Measurements from ENCODE around the gene TRIM66. TPM values are rescaled to one million over a fixed set of nuclear protein-coding genes. Genes with fewer than 3 reads are reported as not detected.

TRIM66 gene
- total RNA-seq, 1 donor from 2014 or later, result 0.62 TPM

DNA sequence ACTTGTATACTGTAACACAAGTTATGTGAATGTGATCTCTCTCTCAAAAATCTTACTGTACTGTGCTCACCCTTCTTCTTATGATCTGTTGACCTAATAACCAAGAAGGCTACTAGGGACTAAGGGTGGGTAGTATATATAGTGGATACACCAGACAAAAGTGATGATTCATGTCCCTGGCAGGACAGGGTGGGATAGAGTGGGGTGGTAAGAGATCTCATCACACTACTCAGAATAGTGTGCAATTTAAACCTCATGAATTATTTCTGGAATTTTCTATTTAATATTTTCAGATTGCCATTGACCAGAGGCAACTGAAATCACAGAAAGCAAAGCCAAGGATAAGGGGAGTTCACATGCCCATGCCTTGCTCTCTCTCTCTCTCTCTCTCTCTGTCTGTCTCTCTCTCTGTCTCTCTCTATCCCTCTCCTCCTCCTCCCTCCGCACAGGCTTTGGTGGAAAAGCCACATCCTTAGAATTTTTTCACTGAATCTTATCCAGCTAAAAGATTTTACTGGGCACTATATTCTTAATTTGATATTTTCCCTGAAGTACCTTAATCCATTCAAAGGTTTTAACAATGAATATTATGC lies 76.4 kb downstream of the TRIM66 start:
- DNase-seq, result no peak

DNA sequence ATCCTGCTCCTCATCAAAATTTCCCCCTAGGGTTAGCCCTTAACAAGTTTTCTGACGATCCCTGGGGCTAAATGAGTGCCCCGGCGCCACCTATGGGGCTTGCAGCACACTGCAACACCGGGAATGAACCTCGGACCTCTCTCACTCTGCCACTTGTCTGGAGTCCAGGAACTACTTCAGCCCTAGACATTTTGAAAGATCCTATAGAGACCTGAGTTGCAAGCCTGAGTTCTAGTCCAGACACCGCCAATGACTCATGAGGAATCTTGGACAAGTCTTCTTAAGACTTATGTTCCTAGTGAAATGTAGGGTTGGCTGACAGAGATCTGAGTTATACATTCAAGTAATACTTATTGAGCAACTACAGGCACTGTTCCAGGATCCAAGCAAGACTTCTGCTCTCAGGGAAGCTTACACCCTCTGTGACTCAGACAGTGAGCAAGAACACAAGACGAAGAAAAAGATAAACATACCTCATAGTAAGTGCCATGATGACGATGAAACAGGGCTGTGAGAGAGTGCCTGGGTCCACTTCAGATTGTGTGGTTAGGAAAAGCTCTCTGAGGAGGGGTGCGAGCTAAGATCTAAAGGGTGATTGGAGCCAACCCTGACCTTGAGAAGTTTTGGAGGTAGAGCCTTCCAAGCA lies 78.3 kb downstream of the TRIM66 start:
- no peak for DNase-seq

DNA sequence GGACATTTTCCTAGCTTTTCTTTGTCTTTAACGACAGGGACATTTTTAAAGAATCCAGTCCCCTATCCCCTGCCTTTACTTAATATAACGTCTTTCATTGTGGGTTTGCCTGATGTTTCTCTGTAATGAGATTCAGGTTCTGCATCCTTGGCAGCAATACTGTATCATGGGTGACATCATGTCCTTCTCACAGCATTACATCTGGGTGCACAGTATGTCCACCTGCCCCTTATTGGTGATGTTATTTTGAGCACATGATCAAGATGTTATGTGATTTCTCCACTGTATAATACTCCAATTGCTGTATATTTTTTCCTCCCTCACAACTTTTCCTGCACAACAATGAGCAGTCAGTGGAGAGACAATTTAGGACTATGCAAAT lies 78.8 kb downstream of the TRIM66 start:
- DNase-seq, result no peak

DNA sequence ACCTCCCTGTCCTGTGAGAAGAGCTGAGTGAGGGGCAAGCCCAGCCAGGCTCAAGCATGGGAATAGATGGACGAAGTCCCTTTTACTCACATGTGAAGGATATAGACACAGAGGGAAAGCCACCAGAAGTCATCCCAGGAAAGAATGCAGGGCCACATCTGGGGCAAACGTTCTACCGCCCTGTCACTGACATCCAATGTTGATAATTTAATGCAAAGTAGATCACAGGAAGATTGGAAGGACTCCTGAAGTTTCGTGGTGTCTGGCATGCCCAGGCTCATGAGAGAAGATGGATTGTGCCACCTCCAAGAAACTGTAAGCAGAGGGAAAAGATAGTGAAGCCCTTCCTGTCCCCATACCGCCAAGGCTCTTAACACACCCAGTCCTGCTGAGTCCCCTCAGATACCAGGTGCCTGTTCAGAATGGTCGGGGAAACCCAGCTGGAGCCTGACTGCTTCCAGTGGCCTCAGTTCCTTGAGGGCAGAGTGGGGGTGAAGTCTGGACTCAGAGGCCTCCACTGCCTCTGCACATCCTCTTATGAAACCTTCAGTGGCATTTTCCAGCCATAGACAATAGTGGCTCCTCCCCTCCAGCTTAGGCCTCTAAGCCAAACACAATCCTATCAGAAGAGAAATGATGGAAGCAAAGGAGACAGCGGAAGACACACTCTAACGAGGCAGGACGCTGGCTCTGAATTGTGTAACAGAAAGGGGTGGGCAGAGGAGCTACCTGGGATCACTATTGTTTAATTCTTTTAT lies 80.9 kb downstream of the TRIM66 start:
- no peak for DNase-seq

DNA sequence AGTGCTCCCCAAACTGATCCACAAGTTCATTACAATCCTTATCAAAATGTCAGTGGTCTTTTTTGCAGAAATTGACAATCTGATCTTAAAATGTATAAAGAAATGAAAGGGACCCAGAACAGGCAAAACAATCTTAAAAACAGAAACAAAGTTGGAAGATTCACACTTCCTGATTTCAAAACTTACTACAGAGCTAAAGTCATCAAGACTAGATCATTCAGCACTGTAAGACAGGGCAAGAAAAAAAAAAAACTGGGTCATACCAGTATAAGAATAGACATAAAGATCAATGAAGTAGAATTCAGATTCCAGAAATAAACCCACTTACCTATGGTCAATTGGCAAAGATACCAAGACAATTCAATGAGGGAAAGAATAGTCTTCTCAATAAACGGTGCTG lies 84.0 kb downstream of the TRIM66 start:
- no peak for DNase-seq

DNA sequence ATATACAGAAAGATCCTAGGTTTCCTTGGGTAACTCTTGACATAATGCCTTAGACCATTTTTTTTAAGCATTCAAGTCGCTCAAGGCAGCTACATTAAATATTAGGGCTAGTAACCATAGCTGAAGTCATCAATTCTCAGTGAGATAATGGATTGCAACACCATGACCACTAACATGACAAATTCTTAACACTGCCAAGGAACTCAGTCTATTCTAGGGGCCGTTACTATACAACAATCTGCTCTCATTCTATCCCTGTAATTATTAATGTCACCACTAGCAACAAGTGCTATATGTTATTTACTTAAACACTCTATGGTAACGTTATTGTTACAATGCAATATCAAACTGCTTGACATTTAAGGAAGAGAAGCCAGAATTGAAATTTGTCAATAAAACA lies 85.3 kb downstream of the TRIM66 start:
- DNase-seq, result no peak

DNA sequence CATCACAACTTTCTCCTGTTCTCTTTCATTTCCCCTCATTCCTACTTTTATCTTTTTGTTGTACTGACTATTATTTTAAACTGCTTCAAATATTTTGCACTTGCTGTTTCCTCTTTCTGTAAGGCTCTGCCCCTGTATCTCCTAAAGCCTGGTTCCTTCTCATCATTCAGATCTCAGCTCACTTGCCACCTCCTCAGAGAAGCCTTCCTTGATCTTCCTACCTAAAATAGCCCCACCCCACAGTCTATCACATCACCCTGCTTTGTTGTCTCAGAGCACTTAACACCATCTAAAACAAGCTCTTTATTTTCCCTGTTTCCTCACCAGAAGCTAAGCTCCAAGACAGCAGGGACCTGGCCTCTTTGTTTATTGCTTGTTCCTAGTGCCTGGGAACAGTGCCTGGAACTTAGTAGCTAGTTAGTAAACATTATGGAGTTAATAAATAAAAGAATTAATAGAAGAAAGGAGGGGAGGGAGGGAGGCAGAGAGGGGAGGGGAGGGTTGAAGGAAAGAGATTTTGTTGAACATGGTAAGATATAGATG lies 85.9 kb downstream of the TRIM66 start:
- no peak for DNase-seq

DNA sequence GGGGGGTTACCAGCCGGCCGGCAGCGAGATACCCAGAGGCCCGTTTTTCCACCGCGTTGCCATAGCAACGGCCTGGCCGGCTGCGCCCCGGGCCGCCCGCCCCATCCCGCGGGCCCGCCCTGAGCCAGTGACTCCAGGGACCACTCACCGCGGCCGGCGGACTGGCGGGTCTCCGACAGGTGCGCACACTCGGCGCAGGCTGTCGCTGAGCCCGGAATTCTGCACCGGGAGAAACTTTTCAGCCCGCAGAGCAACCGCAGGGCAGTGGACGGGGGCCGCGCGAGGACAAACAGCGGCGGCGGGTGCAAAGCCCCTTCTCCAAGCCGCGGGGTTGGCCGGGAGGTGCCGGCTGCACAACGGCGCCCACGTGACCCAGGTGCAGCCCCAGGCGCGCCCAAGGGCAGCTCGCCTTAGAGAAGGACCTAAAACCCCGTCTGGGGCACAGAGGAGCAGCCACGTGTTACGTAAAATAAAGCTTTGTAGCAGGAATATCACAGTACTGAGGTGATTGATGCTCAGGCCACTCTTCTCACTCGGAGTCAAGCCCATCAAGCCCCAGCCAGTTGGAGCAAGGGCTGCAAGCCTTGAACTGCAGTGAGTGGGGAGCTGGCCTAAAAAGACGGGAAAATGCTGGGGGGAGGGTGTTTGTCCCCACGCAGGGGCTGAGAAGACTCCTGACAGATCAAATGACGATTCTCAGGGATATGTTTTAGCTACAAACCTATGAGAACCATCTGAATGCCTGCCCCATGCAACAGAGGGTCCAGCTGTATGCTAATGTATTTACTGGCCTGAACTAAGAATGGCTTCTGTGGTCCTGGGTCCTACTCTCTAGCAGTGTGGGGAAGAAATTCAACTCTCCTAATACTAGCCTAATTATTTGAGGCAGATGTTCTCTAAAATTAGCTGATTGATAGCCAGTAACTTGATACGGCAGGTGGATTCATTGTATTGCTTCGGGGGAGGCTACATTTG lies 88.2 kb downstream of the TRIM66 start, which contains the start of gene STK33:
TSS of gene STK33 (minus strand) at position 294 of the 975 bp plus-strand sequence. CDS start 119,323 bp downstream, outside the sequence.
- DNase-seq, result no peak

DNA sequence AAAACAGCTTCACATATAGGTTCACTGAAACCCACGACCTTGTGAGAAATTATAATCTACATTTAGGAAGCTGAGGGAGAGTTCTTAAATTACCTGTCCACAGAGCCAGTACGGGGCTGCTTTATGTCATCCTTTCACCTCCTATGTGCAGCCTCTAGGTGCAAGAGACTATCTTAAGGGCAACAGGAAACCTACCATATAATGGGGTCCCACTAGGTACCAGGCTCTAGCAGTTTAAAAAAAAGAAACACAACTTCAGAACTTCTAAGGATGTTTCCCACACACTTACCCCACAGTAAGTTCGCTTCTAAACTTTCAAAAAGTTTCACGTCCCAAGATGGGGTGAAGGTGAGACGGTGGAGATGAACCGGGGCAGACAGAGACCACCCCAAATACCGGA lies 89.0 kb downstream of the TRIM66 start:
- no peak for DNase-seq

DNA sequence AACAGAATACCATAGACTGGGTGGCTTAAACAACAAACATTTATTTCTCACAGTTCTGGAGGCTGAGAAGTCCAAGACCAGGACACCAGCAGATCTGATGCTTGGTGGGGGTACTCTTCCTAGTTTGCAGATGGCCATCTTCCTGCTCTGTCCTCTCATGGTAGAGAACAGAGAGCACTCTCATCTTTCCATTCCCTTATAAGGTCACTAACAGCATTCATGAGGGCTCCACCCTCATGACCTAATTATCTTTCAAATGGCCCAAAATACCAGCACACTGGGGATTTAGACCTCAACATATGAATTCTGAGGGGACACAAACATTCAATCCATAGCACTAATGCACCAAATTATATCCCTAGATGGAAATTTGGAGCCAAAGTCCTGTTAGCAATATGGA lies 94.5 kb downstream of the TRIM66 start:
- DNase-seq, result no peak

DNA sequence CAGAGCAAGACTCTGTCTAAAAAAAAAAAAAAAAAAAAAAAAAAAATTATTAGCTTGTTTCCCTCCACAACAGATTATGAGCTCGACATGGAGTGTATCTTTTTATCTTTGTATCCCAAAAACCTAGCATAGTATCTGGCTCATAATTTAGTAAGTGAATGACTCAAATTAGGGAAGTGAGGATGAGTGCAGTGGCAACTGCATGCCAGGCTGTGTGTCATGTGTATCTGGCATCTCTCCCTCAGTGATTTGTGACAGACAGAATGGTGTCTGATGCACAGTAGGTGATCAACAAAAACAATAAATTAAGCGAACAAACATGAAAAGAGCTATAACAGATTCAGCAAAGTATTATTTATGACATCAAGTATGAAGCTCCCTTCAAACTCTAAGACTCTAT lies 95.7 kb downstream of the TRIM66 start:
- no peak for DNase-seq

DNA sequence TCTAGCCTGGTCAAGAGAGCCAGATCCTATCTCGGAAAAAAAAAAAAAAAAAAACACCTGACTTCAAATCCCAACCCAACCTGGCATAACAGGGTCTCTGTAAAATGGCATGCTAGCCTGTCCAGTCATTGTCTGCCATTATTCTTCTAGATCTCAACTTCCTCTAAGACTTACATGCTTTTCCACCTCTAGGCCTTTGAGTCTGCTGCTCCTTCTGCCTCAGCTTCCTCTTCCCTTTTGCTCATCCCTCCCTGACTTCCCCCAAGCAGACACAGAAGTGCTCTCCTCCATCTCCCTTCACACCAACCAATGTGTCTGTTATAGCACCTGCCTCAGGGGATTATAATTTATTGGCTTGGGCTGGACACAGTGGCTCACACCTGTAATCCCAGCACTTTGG lies 96.3 kb downstream of the TRIM66 start:
- DNase-seq, result no peak

DNA sequence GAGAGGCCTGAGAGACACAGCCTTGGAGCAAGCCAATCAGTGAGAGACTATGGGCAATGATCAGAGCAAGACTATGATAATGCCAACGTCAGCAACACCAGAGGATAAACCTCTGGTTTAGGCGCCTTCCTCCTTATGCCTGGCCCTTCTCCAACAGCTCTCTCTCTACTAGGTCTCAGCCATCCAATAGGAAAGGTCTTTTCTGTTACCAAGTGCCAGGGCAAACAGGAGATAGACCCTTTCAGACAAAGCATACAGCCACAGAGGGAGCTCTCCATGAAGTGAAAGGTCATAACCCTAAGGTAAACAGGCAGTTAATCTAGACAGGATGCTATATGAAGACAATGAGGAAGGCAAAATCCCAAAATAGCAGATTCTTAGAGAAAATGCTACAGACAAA lies 98.0 kb downstream of the TRIM66 start:
- DNase-seq, result no peak

DNA sequence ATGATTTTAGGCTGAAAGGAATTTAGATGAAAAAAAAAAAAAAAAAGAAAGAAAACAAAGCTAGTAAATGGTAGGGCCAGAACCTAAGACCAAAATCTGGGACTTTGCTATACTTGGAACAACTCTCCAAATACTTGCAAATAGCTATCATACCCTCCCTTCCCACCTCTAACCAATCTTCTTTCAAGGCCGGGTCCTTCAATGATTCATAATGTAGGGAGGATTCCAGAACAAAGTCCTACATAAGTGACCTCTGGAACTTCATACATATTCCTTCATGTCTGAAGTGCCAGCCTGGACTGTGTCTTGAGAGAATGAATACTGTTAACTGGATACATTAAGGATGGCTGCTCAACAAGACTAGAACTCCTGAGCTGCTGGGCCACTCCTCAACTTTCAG lies 98.4 kb downstream of the TRIM66 start:
- no peak for DNase-seq

DNA sequence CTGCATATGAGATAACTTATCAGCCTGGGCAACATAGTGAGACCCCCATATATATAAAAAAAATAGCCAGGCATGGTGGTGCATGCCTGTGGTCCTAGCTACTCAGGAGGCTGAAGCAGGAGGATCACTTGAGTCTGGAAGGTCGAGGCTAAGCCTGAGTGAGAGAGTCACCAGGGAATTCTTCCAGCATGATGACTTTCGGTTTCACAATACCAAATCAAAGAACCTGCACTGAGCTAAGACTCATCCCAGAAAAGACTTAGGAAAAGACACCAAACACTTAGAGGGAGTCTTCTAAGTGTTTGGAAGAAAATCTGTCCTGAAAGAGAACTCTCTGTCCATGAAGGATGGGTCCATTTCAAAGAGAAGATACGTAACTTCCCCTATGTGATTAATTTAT lies 101.2 kb downstream of the TRIM66 start:
- DNase-seq, result no peak

DNA sequence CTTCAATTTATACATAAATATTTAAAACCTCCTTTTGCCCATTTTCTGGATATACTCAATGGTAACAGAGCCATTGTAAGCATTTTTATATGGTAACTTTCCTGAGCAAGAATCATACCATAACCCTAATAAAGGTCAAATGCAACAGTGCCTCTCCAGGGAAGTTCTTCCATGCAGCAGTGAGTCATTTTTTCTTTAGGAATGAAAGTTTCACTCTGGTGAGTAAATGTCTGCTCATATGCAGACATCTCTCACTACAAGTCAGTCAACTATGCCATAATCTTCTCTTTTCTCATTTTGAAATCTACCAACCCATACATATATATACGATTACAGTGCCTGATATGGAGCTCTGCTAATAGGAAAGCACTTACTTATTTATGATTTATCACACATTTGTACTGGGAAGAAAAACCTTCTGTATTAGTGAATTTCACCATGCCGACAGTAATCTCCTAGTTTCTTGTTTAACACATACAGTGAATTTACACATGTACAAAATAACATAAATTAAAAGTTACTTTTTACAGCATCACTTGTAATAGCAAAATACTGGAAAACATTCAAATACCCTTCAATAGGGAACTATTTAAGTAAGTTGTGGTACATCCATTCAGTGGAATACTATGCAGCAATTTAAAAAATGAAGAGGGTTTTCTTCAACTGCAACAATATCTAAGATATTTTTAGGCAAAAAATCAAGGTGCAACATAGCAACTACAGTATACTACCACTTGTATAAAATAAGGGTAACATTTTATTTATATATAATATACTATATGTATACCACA lies 104.5 kb downstream of the TRIM66 start:
- no peak for DNase-seq

DNA sequence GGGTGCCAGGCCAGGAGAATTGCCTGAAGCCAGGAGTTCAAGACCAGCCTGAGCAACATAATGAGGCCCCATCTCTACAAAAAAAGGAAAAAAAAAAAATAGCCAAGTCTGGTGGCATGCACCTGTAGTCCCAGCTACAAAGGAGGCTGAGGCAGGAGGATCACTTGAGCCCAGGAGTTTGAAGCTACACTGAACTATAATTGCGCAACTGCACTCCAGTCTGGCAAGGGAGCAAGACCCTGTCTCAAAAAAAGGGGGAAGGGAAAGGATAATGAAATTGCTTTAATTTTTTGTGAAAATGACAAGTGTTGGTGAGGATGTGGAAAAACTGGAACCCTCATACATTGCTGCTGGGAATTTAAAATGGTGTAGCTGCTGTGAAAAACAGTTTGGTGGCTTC lies 107.7 kb downstream of the TRIM66 start:
- DNase-seq, result no peak

DNA sequence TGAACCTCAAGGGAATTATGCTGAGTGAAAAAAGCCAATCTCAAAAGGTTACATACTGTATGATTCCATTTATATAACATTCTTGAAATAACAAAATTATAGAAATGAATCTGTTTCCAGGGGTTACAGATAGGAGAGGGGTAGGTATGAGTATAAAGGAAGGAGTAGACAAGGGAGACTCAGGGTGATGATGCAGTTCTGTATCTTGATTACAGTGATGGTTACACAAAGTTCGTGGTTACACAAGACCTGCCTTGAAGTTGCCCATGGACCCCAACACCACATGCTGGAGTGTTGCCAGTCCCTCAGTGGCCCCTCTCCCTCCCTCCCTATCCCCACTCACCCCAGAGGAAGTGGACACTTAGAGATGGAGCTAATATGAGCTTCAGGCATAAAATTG lies 108.7 kb downstream of the TRIM66 start:
- DNase-seq, result no peak

DNA sequence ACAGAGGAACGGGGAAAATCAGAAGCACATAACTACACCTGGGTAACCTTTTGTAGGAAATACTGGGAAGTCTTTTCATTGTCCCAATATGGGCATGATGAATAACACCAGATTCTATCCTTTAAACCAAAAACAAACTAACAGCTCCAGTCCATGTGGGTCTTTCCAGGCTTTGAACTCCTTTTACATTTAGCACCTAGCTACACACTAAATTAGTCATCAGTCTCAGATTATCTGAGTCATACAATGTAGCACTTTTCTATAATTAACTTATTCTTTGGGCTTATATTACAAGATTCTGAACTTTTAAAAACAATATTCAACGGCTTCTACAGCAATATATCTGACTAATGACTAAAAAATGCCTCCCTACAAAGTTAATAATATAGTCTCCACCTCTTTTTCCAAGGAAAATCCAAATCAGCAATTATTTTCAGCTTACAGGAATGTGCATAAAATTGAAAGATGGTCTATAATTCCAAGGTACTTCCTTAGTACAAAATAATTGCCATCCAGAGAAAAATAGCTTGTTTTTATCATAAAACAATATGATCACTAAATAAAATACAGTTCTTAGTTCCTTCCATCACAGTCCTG lies 114.8 kb downstream of the TRIM66 start:
- no peak for DNase-seq

DNA sequence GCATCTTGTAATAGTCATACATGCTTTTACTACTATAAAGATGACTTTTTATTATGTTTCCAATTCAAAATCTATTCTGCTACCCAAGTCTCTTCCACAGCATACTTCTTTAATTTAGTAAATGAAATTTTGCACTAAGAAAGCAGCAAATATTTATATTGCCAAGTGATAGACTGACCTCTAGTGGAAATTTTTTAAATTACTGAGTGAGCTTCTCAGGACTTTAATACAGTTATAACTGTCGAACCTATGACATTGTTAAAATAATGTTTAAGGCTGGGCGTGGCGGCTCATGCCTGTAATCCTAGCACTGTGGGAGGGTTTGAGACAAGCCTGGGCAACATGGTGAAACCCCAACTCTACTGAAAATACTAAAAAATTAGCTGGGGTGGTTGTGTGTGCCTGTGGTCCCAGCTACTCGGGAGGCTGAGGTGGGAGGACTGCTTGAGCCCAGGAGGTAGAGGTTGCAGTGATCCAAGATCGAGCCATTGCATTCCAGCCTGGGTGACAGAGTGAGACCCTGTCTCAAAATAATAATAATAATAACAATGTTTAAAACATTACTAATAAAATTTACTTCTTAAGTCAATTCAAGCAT lies 115.8 kb downstream of the TRIM66 start:
- no peak for DNase-seq

DNA sequence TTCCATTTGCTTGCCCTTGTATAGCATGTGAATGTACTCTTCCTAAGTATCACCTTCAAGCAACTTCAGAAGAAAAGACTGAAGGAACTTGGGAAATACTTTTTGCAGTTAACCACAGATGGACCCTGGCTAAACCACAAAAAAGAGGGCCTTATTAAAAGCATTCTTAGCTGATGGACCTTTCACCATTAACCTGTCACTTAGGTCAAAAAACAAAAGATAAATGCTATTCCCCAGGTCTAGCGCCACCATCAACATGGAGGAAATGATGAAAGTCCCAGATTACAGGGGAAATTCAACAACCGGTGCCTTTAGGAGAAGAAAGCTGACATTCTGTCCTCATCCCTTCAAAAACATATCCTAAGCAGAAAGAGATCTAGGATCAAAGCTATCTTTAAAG lies 117.9 kb downstream of the TRIM66 start:
- DNase-seq, result no peak

Data from occipital lobe (tissue), 2 donors.